ENCODE measurements around the gene P2RY11.

DNA sequence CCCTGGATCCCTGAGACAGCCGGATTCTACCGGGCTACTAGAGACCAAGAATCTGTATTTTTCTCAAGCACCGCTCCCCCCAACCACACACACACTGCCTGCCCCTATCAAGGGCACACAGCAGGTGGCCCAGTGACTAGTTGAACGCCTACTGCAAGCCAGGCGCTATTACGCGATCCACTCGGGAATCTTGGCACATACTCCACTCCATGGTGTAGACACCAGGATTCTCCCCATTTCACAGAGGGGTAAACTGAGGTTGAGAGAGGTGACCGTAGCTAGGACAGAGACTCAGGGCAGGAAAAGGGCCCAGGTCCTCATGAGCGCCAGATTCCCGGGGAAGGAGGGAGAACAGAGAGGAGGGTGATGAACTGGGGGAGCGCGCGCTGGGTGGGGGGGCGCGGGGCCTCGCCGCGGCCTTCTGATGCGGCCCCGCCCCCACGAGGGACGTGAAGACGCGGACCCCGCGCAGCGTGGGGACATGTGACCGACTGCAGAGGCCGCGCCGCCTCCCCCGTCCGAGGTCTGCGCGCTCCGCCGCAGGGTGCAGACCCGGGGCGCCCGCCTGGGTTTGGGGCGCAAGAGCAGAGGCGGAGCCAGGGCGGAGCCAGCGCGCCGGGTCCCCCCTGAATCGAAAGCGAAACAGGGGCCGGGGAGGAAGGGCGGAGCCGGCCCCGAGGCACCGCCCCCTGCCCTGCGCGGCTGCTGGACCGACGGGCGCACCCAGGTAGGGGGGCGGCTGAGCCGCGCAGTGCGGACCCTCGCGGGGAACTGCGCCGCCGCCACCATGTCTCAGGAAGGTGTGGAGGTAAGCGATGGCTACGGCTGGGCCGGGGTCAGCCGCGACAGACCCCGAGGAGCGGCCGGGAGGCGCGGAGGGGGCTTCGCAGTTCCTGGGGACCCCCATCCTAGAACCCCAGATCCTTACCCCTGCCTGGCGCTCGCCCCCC, 25.6 kb upstream of the P2RY11 start, which contains the start of gene SHFL:
- TF ChIP-seq, protein P1, sequence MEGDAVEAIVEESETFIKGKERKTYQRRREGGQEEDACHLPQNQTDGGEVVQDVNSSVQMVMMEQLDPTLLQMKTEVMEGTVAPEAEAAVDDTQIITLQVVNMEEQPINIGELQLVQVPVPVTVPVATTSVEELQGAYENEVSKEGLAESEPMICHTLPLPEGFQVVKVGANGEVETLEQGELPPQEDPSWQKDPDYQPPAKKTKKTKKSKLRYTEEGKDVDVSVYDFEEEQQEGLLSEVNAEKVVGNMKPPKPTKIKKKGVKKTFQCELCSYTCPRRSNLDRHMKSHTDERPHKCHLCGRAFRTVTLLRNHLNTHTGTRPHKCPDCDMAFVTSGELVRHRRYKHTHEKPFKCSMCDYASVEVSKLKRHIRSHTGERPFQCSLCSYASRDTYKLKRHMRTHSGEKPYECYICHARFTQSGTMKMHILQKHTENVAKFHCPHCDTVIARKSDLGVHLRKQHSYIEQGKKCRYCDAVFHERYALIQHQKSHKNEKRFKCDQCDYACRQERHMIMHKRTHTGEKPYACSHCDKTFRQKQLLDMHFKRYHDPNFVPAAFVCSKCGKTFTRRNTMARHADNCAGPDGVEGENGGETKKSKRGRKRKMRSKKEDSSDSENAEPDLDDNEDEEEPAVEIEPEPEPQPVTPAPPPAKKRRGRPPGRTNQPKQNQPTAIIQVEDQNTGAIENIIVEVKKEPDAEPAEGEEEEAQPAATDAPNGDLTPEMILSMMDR (IDR thresholded peaks at IDR 0.05), result peak in 1 of 6 experiments; percentile 8
- TF ChIP-seq POLR2A (IDR thresholded peaks at IDR 0.05), result peak in 1 of 4 donors; percentile 35

Data from esophagus squamous epithelium (tissue), 4 donors.